ENCODE results near the gene CYTH4.

DNA sequence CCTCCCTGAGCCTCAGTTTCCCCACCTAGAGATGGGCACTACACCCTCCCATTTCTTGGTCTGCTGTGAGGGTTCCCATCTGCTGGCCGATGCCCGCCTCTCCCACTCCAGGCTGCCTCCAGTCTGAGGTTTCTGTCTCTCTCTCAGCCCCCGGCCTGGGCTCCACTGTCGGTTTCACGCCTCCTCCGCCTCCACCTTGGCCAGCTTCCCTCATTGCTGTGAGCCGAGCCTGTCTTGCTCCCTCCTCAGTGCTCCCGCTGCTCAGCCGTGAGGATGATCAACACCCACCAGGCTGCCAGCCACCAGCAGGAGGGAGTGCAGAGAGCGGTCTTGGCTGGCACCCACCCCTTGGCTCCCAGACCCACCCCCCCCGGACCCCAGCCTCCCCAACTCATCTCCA lies 61.0 kb downstream of the CYTH4 start:
- TF ChIP-seq POLR2A (IDR thresholded peaks at IDR 0.05; ENCODE audit: low read depth, low read length) (no peak), EZH2 (IDR thresholded peaks at IDR 0.05; ENCODE audit: borderline replicate concordance, low read depth, low read length, severe bottlenecking) (no peak), MYC (IDR thresholded peaks at IDR 0.05; ENCODE audit: low read depth, low read length) (no peak)
- TF ChIP-seq, protein P1, sequence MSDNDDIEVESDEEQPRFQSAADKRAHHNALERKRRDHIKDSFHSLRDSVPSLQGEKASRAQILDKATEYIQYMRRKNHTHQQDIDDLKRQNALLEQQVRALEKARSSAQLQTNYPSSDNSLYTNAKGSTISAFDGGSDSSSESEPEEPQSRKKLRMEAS (IDR thresholded peaks at IDR 0.05; ENCODE audit: insufficient read depth, insufficient read length), result no peak
- TF ChIP-seq, protein P2, sequence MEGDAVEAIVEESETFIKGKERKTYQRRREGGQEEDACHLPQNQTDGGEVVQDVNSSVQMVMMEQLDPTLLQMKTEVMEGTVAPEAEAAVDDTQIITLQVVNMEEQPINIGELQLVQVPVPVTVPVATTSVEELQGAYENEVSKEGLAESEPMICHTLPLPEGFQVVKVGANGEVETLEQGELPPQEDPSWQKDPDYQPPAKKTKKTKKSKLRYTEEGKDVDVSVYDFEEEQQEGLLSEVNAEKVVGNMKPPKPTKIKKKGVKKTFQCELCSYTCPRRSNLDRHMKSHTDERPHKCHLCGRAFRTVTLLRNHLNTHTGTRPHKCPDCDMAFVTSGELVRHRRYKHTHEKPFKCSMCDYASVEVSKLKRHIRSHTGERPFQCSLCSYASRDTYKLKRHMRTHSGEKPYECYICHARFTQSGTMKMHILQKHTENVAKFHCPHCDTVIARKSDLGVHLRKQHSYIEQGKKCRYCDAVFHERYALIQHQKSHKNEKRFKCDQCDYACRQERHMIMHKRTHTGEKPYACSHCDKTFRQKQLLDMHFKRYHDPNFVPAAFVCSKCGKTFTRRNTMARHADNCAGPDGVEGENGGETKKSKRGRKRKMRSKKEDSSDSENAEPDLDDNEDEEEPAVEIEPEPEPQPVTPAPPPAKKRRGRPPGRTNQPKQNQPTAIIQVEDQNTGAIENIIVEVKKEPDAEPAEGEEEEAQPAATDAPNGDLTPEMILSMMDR (IDR thresholded peaks at IDR 0.05; ENCODE audit: extremely low read depth in 1 of 2, insufficient read depth in 1 of 2, low read depth in 1 of 2, low read length in 2 of 2), result no peak

Data from endothelial cell of umbilical vein (primary cell).